KMS-11 (cell line): ENCODE measurements around the gene TTC28.

Experiments used
- H2AFZ ChIP-seq: fragments of 200-600 bp; sonication (generic); 2 replicates; pipeline ENCODE4 v1.6.1; 2016; ENCODE audit warnings: antibody characterized with exemption, mixed run types, low read depth
- H3K27ac ChIP-seq: fragments of 200-600 bp; sonication (generic); 2 replicates; pipeline ENCODE4 v1.6.1; 2016; ENCODE audit warnings: mild to moderate bottlenecking, mixed run types
- H3K27me3 ChIP-seq: fragments of 200-600 bp; sonication (generic); 2 replicates; pipeline ENCODE4 v1.6.1; 2017; ENCODE audit warnings: mild to moderate bottlenecking, low read depth, mixed run types, moderate library complexity; ENCODE audit not compliant: insufficient read depth
- H3K36me3 ChIP-seq: fragments of 200-600 bp; sonication (generic); 2 replicates; pipeline ENCODE4 v1.6.1; 2017; ENCODE audit warnings: mild to moderate bottlenecking, mixed run types; ENCODE audit not compliant: insufficient read depth
- H3K4me1 ChIP-seq: fragments of 200-600 bp; sonication (generic); 2 replicates; pipeline ENCODE4 v1.6.1; 2016; ENCODE audit warnings: mild to moderate bottlenecking, low read depth, mixed run types; ENCODE audit not compliant: poor library complexity, severe bottlenecking
- H3K4me2 ChIP-seq: fragments of 200-600 bp; sonication (generic); 2 replicates; pipeline ENCODE4 v1.7.0; 2016; ENCODE audit warnings: mild to moderate bottlenecking, mixed run types
- H3K4me3 ChIP-seq: fragments of 200-600 bp; sonication (generic); IDR thresholded peaks from 2 replicates; pipeline ENCODE4 v1.6.1; 2017; ENCODE audit warnings: low read depth, low read length, mixed read lengths; ENCODE audit not compliant: insufficient read depth
- H3K79me2 ChIP-seq: fragments of 200-600 bp; sonication (generic); 2 replicates; pipeline ENCODE4 v1.6.1; 2016; ENCODE audit warnings: low read depth, mixed run types; ENCODE audit not compliant: insufficient read depth
- H3K9ac ChIP-seq: fragments of 200-600 bp; sonication (generic); 2 replicates; pipeline ENCODE4 v1.6.1; 2016; ENCODE audit warnings: mild to moderate bottlenecking, mixed run types
- H4K20me1 ChIP-seq: fragments of 200-600 bp; sonication (generic); 2 replicates; pipeline ENCODE4 v1.6.1; 2016; ENCODE audit warnings: mild to moderate bottlenecking, mixed run types; ENCODE audit not compliant: insufficient read depth
- TF ChIP-seq, protein P1 (sequence below): fragments of 200-600 bp; sonication (generic); conservative IDR thresholded peaks from 2 replicates; pipeline ENCODE4 v1.6.1; 2017; ENCODE audit warnings: low read depth, mild to moderate bottlenecking, antibody characterized with exemption, low read length, moderate library complexity, mixed read lengths

TTC28 gene

DNA sequence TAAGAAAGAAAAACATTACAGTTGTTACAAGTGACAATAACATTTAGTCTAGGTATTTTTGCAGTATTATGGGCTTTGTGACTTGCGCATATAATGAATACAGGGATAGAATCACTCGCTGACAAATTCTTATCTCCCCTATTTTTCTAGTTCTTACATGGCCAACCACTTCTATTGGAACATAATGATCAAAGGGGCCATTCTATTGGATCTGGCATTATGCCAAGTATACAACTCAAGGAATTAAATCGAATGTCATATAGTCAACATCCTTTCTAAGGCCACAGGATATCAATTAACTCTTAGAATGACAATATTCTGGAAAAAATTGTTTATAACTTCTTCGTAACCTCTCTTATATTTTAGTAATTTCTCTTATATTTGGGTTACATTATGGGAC lies 272.0 kb downstream of the TTC28 start:
- H3K4me1 ChIP-seq: no peaks in the 10 kb centered on the region
- H3K27ac ChIP-seq: no peak overlapping the region
- no peak overlapping the region for H3K9ac ChIP-seq
- no peaks in the 10 kb centered on the region for H3K36me3 ChIP-seq
- no peaks in the 10 kb centered on the region for H3K27me3 ChIP-seq
- no peak overlapping the region for H3K4me3 ChIP-seq
- H3K4me2 ChIP-seq: no peak overlapping the region
- TF ChIP-seq, protein P1, sequence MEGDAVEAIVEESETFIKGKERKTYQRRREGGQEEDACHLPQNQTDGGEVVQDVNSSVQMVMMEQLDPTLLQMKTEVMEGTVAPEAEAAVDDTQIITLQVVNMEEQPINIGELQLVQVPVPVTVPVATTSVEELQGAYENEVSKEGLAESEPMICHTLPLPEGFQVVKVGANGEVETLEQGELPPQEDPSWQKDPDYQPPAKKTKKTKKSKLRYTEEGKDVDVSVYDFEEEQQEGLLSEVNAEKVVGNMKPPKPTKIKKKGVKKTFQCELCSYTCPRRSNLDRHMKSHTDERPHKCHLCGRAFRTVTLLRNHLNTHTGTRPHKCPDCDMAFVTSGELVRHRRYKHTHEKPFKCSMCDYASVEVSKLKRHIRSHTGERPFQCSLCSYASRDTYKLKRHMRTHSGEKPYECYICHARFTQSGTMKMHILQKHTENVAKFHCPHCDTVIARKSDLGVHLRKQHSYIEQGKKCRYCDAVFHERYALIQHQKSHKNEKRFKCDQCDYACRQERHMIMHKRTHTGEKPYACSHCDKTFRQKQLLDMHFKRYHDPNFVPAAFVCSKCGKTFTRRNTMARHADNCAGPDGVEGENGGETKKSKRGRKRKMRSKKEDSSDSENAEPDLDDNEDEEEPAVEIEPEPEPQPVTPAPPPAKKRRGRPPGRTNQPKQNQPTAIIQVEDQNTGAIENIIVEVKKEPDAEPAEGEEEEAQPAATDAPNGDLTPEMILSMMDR: no peak
- no peaks in the 10 kb centered on the region for H3K79me2 ChIP-seq
- H2AFZ ChIP-seq: no peak overlapping the region
- H4K20me1 ChIP-seq: no peaks in the 10 kb centered on the region

DNA sequence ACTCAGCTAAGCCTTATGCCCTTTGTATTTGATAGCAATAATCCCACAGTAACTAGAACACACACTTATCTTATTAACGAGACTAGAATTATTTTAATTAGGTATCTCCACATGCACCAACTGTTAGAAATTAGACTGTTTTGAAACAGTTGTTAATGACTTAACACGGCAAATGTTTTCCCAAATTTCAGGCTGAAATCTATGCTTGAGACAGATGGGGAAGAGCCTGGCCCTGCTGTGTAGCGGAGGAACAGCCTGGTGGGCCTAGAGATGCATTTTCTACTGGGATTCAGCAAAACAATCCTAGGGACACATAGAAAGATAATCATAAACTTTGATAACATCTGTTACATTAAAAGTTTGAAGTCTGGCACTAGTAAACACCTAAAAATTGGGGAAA lies 273.4 kb downstream of the TTC28 start:
- H3K27ac ChIP-seq: no peak overlapping the region
- TF ChIP-seq, protein P1: no peak
- no peaks in the 10 kb centered on the region for H3K27me3 ChIP-seq
- H3K4me3 ChIP-seq: no peak overlapping the region
- H3K36me3 ChIP-seq: no peaks in the 10 kb centered on the region
- H3K4me1 ChIP-seq: no peaks in the 10 kb centered on the region
- H4K20me1 ChIP-seq: no peaks in the 10 kb centered on the region
- no peak overlapping the region for H3K4me2 ChIP-seq
- H3K9ac ChIP-seq: no peak overlapping the region
- no peaks in the 10 kb centered on the region for H3K79me2 ChIP-seq
- H2AFZ ChIP-seq: no peak overlapping the region

DNA sequence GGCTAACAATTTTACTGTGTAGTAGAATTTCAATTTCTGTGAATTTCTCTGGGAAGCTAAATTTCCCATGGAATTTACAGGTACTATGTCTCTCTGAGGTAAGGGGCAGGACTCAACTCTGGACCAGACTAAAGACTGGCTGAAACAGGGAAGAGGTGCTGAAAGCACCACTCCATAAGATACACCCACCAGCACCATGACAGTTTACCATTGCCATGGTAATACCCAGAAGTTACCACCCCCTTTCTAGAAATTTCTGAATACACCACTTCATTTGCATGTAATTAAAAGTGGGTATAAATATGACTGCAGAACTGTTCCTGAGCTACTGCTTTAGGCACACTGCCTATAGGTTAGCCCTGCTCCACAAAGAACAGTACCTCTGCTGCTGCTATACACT lies 274.1 kb downstream of the TTC28 start:
- no peak overlapping the region for H3K4me2 ChIP-seq
- TF ChIP-seq, protein P1: no peak
- no peak overlapping the region for H2AFZ ChIP-seq
- H3K79me2 ChIP-seq: no peaks in the 10 kb centered on the region
- H3K9ac ChIP-seq: no peak overlapping the region
- no peaks in the 10 kb centered on the region for H3K27me3 ChIP-seq
- H3K4me1 ChIP-seq: no peaks in the 10 kb centered on the region
- H4K20me1 ChIP-seq: no peaks in the 10 kb centered on the region
- no peak overlapping the region for H3K27ac ChIP-seq
- H3K4me3 ChIP-seq: no peak overlapping the region
- no peaks in the 10 kb centered on the region for H3K36me3 ChIP-seq

DNA sequence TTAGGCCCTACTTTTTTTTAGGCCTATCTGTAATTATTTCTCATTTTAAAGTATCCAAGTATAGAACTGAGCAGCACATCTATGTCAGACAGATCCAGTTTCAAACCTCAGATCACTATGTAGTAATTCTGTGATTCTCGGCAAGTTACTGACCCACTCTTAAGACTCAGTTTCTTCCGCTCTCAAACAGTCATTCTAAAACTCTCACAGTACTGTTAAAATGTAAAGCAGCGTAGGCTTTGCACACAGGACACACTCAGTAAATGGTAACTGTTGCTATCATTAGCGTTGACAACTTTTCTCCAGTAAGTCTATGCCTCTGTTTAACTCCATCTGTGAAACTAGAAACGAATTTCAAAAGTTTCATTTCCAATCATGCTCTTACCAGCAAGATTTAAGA lies 277.1 kb downstream of the TTC28 start:
- Histone ChIP-seq H3K9ac (no peak overlapping the region), H3K4me3 (no peak overlapping the region), H3K27me3 (no peaks in the 10 kb centered on the region), H3K4me2 (no peak overlapping the region), H3K36me3 (no peaks in the 10 kb centered on the region), H3K4me1 (no peaks in the 10 kb centered on the region), H3K79me2 (no peaks in the 10 kb centered on the region), H3K27ac (no peak overlapping the region), H2AFZ (no peak overlapping the region), H4K20me1 (no peaks in the 10 kb centered on the region)
- TF ChIP-seq, protein P1: no peak

DNA sequence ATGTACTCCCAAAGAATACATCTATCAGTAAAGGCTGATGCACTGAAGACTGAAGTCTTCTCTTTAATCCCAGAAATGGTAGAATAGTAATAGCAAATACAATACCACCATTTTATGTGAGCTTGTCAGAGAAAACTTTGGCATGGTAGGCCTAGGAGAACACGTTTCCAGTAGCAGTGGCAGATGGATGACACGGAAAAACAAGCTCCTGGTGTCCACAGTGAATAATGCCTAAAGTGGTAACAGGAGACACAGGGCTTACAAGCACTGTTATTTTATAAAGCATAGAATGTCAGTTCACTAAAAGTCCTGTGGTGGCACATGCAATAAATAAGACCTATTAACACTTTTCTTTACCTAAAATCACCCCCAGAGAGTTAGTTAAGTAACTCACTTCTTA lies 277.6 kb downstream of the TTC28 start:
- no peaks in the 10 kb centered on the region for H4K20me1 ChIP-seq
- no peak overlapping the region for H3K9ac ChIP-seq
- TF ChIP-seq, protein P1: no peak
- no peaks in the 10 kb centered on the region for H3K27me3 ChIP-seq
- H3K4me3 ChIP-seq: no peak overlapping the region
- no peaks in the 10 kb centered on the region for H3K4me1 ChIP-seq
- H3K36me3 ChIP-seq: no peaks in the 10 kb centered on the region
- H3K27ac ChIP-seq: no peak overlapping the region
- H3K4me2 ChIP-seq: no peak overlapping the region
- no peak overlapping the region for H2AFZ ChIP-seq
- H3K79me2 ChIP-seq: no peaks in the 10 kb centered on the region
